Activated naive CD8-positive, alpha-beta T cell treated with anti-CD3 and anti-CD28 coated beads for 36 hours (primary cell): ENCODE results near the gene GPR25. TPM values are rescaled to one million over a fixed set of nuclear protein-coding genes. Genes with fewer than 3 reads are reported as not detected.
"Not testable (repeated sequence)": the region's sequence is repeated elsewhere in the genome, so short reads cannot be mapped to it uniquely, and the experiment has no call there.

ENCODE experiments used
- DNase-seq: peaks from one replicate; pipeline ENCODE4 v3.0.0; 2021
- H3K27ac Mint-ChIP-seq: one replicate; pipeline ENCODE4 v1.8.0; 2022; ENCODE audit warnings: mild to moderate bottlenecking, moderate library complexity, mixed read lengths
- H3K27me3 Mint-ChIP-seq: one replicate; pipeline ENCODE4 v1.8.0; 2022; ENCODE audit warnings: mild to moderate bottlenecking, mixed read lengths
- H3K36me3 Mint-ChIP-seq: one replicate; pipeline ENCODE4 v1.8.0; 2021; ENCODE audit warnings: mild to moderate bottlenecking, mixed read lengths
- H3K4me1 Mint-ChIP-seq: one replicate; pipeline ENCODE4 v1.8.0; 2021; ENCODE audit warnings: mixed read lengths
- H3K4me3 Mint-ChIP-seq: one replicate; pipeline ENCODE4 v1.8.0; 2022; ENCODE audit warnings: mild to moderate bottlenecking, moderate library complexity, mixed read lengths
- H3K9me3 Mint-ChIP-seq: one replicate; pipeline ENCODE4 v1.8.0; 2022; ENCODE audit warnings: mixed read lengths
- total RNA-seq, 2 experiments: library from RNA; stranded (reverse); gene quantifications; one replicate each; pipeline ENCODE4 v1.2.3, GENCODE V29; 2021

Gene GPR25
- total RNA-seq, 2 experiments from 2014 or later = not detected

DNA sequence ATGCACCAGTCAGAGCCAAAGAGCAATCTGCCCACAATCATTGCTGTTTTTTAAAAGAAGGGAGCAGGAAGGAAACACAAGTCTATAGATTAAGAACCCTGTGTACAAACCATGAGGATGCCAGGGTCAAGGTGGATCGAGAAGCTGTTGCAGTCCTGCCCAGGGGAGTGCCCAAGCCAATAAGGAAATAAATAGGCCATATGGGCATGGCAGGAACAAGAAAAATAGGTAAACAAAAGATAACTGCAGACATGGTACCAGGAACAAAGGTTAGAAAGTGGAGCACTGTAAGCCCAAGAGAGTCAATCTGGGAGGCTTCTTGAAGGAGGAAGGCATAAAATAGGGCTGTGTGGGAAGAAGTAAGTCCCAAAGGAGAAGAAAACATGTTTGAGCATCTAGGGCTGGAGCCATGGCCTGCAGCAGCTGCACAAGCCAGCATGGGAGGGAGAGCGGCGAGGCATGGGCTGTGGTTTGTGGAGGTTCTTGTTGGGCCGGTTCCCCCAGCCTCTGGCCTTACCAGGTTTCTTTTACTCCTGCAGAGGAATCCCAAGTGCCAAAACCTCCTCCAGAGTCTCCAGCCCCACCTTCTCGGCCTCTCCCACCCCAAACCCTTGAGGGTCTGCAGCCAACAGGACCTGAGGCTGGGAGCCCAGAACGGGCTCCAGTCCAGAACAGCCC is 35.5 kb downstream of the GPR25 start:
- Mint-ChIP-seq H3K27me3 (no peaks in the 10 kb centered on the region), H3K27ac (no peak overlapping the region), H3K4me1 (peaks cover 10% of the 10 kb centered on the region), H3K4me3 (no peak overlapping the region), H3K9me3 (no peaks in the 10 kb centered on the region), H3K36me3 (no peaks in the 10 kb centered on the region)
- no peak for DNase-seq

DNA sequence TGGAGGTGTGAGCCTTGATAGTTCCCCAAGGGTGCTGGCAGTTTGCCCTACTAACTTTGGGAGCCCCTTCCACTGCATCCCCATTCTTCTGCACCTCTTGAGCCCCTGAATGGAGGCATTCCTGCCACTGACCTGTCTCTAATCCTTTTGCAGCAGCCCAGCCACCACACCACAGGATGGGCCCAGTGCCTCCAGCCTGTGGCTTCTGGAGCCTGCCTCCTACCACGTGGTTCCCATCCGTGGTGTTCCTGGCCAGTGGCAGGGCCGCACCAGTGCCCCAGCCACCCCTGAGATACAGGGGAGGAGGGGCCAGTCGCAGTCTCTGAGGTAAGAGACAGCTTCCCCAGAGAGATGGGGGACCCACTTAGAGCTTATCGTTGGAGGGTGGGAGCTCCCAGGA is 36.3 kb downstream of the GPR25 start:
- no peak overlapping the region for H3K27ac Mint-ChIP-seq
- H3K4me1 Mint-ChIP-seq = peaks cover 10% of the 10 kb centered on the region
- no peak for DNase-seq
- no peak overlapping the region for H3K4me3 Mint-ChIP-seq
- no peaks in the 10 kb centered on the region for H3K27me3 Mint-ChIP-seq
- H3K36me3 Mint-ChIP-seq = no peaks in the 10 kb centered on the region
- no peaks in the 10 kb centered on the region for H3K9me3 Mint-ChIP-seq

DNA sequence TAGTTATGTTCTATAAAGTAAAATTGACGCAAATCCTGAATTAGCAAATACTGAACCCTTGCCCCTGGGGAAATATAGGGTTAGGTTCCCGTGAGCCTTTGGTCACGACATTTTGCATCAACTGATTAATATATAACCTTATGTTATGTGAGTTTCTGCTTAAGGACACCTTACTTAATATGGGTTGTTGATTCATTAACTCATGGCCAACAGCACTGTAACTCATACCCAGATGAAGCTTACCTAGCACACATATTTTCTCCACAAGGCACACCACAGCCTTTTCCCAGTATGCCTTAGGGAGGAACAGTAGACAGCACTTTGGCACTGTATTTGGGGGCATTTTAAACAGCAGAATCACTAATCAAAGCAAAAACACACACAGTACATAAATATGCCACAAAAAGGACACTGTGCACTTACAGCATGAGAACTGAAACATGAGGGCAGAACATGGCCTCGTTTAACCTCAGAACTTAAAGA is 37.0 kb downstream of the GPR25 start:
- H3K27me3 Mint-ChIP-seq = no peaks in the 10 kb centered on the region
- H3K27ac Mint-ChIP-seq = no peak overlapping the region
- H3K4me1 Mint-ChIP-seq = peaks cover 10% of the 10 kb centered on the region
- H3K9me3 Mint-ChIP-seq = no peaks in the 10 kb centered on the region
- no peak overlapping the region for H3K4me3 Mint-ChIP-seq
- DNase-seq = no peak
- H3K36me3 Mint-ChIP-seq = no peaks in the 10 kb centered on the region

GRCh38 chr1:200911361-200911760 is 38.6 kb downstream of the GPR25 start:
- no peaks in the 10 kb centered on the region for H3K36me3 Mint-ChIP-seq
- H3K27me3 Mint-ChIP-seq = no peaks in the 10 kb centered on the region
- H3K9me3 Mint-ChIP-seq = no peaks in the 10 kb centered on the region
- no peak for DNase-seq
- no peaks in the 10 kb centered on the region for H3K4me1 Mint-ChIP-seq
- H3K4me3 Mint-ChIP-seq = no peak overlapping the region
- H3K27ac Mint-ChIP-seq = no peak overlapping the region

DNA sequence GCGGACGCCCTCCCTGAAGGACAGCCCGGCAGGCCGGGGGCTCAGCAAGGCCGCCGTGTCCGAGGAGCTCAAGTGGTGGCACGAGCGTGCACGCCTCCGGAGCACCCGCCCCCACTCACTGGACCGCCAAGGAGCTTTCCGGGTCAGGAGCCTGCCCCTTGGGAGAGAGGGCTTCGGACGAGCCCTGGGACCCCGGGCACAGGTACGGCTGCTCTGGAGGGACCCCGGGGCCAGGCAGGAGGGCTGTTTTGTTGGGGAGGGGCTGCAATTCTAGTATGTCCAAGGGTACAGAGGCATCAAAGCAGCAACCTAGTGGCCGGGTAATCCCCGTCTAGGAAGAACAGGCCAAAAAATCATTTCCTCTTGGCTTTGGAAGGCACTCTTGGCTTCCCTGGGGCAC is 39.2 kb downstream of the GPR25 start:
- not testable (repeated sequence) for H3K27ac Mint-ChIP-seq, H3K4me3 Mint-ChIP-seq, DNase-seq, H3K4me1 Mint-ChIP-seq, H3K9me3 Mint-ChIP-seq, H3K27me3 Mint-ChIP-seq, H3K36me3 Mint-ChIP-seq

GRCh38 chr1:200912737-200913407 is 40.1 kb downstream of the GPR25 start:
- DNase-seq = no peak
- Mint-ChIP-seq H3K27me3 (no peaks in the 10 kb centered on the region), H3K36me3 (no peaks in the 10 kb centered on the region), H3K27ac (no peak overlapping the region), H3K4me3 (no peak overlapping the region), H3K4me1 (no peaks in the 10 kb centered on the region), H3K9me3 (no peaks in the 10 kb centered on the region)

DNA sequence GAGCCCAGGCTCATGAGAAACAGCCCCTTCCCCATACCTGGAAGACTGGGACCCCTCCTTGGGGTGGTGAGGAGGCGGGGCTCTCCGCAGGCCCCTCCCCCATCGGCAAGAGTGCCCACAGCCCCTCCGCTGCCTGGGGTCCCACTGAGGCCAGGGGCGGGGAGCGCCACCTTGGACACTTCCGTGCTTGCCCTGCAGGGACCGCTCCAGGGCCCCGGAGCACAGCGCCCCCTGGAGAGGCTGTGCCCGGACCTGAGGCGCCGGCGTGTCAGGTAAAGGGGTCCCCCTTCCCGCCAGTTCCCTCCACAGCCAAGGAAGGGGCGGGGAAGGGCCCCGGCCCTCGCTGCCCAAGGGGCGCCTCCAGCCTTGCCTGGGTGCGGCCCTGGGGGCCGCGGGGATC is 43.4 kb downstream of the GPR25 start:
- Mint-ChIP-seq H3K27me3 (no peaks in the 10 kb centered on the region), H3K4me3 (no peak overlapping the region), H3K36me3 (no peaks in the 10 kb centered on the region), H3K9me3 (no peaks in the 10 kb centered on the region), H3K4me1 (no peaks in the 10 kb centered on the region), H3K27ac (no peak overlapping the region)
- DNase-seq = no peak

GRCh38 chr1:200916681-200917080 is 43.9 kb downstream of the GPR25 start:
- Mint-ChIP-seq H3K4me3 (no peak overlapping the region), H3K36me3 (no peaks in the 10 kb centered on the region), H3K27me3 (no peaks in the 10 kb centered on the region), H3K4me1 (no peaks in the 10 kb centered on the region), H3K27ac (no peak overlapping the region), H3K9me3 (no peaks in the 10 kb centered on the region)
- DNase-seq = no peak

DNA sequence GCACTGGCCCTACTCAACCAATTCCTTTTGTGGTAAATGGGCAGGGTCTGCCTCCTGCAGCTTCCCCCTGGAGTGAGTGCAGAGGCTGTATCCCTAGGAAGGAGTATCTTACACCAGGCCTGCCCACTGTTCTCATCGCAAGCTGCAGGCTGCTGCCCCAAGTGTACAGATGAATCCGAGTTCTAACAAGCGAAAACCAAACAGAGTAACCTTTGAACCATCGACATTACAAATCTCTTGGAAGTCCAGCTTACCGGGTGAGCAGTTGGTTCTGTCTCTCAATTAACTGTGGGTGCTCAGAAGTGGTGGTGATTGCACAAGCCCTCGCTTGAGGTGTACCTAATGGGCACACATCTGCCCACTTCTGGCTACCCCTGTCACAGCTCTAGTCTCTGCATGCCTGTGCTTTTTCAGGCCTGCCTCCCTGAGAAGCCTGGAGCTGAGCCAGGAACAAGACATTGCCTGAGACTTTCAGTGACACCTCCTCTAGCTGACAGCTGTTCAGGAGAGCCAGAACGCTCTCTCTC is 44.6 kb downstream of the GPR25 start:
- Mint-ChIP-seq H3K36me3 (no peaks in the 10 kb centered on the region), H3K27me3 (no peaks in the 10 kb centered on the region)
- DNase-seq = no peak

DNA sequence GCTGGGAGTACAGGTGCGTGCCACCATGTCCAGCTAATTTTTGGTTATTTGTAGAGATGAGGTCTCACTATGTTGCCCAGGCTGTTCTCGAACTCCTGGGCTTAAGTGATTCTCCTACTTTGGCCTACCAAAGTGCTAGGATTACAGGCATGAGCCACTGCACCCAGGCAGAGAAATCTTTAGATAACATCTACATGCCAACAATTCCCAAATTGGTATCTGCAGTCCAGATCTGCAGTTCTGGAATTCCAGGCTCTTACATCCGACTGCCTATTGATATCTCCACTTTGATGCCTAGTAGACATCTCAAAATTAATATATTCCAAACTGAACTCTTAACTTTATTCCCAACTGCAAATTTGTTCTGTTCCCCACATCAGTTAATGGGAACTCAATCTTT is 45.2 kb downstream of the GPR25 start:
- no peaks in the 10 kb centered on the region for H3K27me3 Mint-ChIP-seq
- no peaks in the 10 kb centered on the region for H3K9me3 Mint-ChIP-seq
- no peaks in the 10 kb centered on the region for H3K4me1 Mint-ChIP-seq
- H3K36me3 Mint-ChIP-seq = no peaks in the 10 kb centered on the region
- H3K4me3 Mint-ChIP-seq = no peak overlapping the region
- H3K27ac Mint-ChIP-seq = no peak overlapping the region
- DNase-seq = no peak

More for the DNA sequence above, 44.6 kb downstream of the GPR25 start:
- Mint-ChIP-seq H3K4me3 (no peak overlapping the region), H3K27ac (no peak overlapping the region), H3K4me1 (no peaks in the 10 kb centered on the region), H3K9me3 (no peaks in the 10 kb centered on the region)

DNA sequence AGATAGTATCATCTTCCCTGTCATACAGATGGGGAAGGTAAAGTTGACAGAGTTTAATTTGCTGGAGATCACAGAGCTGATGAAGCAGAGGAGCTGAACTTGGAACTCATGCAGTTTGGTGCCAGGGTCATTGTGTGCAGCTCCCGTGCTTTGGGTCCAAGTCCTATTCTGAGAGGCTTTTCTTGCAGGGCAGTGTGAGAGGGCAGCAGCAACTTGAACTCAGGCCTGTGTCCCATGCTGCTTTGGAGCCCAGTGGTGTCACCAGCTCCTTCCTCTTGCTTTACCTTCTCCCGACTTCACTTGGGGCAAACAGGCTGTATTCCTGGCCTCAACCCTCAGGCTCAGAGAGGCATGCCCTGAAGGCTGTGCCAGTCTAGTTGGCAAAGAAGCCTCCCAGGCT is 46.6 kb downstream of the GPR25 start:
- DNase-seq = no peak
- Mint-ChIP-seq H3K9me3 (no peaks in the 10 kb centered on the region), H3K4me1 (no peaks in the 10 kb centered on the region), H3K4me3 (no peak overlapping the region), H3K36me3 (no peaks in the 10 kb centered on the region), H3K27me3 (no peaks in the 10 kb centered on the region), H3K27ac (no peak overlapping the region)

- Mint-ChIP-seq H3K27ac (no peak overlapping the region), H3K36me3 (no peaks in the 10 kb centered on the region), H3K9me3 (no peaks in the 10 kb centered on the region), H3K4me3 (no peak overlapping the region), H3K4me1 (peaks cover 7% of the 10 kb centered on the region), H3K27me3 (no peaks in the 10 kb centered on the region)
- DNase-seq = no peak
These were observed 48.9 kb downstream of the GPR25 start for GRCh38 chr1:200921571-200922110.

GRCh38 chr1:200922406-200922805 is 49.6 kb downstream of the GPR25 start:
- H3K27ac Mint-ChIP-seq = no peak overlapping the region
- no peak overlapping the region for H3K4me3 Mint-ChIP-seq
- no peaks in the 10 kb centered on the region for H3K9me3 Mint-ChIP-seq
- no peaks in the 10 kb centered on the region for H3K36me3 Mint-ChIP-seq
- peaks cover 7% of the 10 kb centered on the region for H3K4me1 Mint-ChIP-seq
- no peaks in the 10 kb centered on the region for H3K27me3 Mint-ChIP-seq
- DNase-seq = no peak

DNA sequence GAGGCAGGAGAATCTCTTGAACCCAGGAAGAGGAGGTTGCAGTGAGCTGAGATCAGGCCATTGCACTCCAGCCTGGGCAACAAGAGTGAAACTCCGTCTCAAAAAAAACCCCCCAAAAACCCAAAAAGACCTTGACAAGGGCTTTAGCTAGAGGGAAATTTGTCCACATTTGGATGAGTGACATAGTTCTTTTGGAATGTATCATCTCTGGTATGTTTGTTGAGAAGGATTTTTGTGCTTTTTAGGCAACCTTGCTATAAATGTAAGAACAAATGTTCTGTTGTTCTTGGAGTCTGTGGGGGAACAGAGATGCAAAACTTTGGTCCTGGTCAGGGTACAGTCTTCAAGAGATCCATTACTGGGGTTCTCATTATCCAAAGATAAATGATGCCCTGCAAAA is 50.8 kb downstream of the GPR25 start:
- H3K27me3 Mint-ChIP-seq = no peaks in the 10 kb centered on the region
- no peak for DNase-seq
- no peaks in the 10 kb centered on the region for H3K36me3 Mint-ChIP-seq
- no peak overlapping the region for H3K4me3 Mint-ChIP-seq
- no peaks in the 10 kb centered on the region for H3K9me3 Mint-ChIP-seq
- H3K27ac Mint-ChIP-seq = no peak overlapping the region
- H3K4me1 Mint-ChIP-seq = peaks cover 7% of the 10 kb centered on the region
